Left ventricle myocardium superior (tissue), 1 donor: ENCODE measurements around the gene PDLIM4. TPM values are rescaled to one million over a fixed set of nuclear protein-coding genes. Genes with fewer than 3 reads are reported as not detected.

Experiments
- ATAC-seq: fragments of 200-7000 bp; cut with Tn5 transposase; one replicate; pipeline ENCODE4 v1.9.1; 2020; ENCODE audit warnings: mild to moderate bottlenecking, moderate library complexity
- DNase-seq: peaks from one replicate; pipeline ENCODE4 v3.0.0-alpha.2; 2020
- intact Hi-C: fragments of 100-400 bp; cut with micrococcal nuclease; formaldehyde crosslinking; loops from one replicate; pipeline ENCODE4 v1.11.0; 2022
- total RNA-seq: library from RNA; stranded (reverse); fragmentation: NEBNext Ultra II Directional; extraction: Animal tissue kit (Norgen Biotek cat#: 25700); gene quantifications from one replicate; pipeline ENCODE4 v1.2.1, GENCODE V29; 2021
- donor health status: DM: no; HTN: yes; CAD: no; lungs with severe emphysema.

The PDLIM4 gene
- total RNA-seq, 1 donor from 2014 or later, result 3.8 TPM

- DNase-seq, result no peak
- intact Hi-C loops, result no loop called here
These were observed 14.0 kb upstream of the PDLIM4 start for GRCh38 chr5:132243366-132243977.

DNA sequence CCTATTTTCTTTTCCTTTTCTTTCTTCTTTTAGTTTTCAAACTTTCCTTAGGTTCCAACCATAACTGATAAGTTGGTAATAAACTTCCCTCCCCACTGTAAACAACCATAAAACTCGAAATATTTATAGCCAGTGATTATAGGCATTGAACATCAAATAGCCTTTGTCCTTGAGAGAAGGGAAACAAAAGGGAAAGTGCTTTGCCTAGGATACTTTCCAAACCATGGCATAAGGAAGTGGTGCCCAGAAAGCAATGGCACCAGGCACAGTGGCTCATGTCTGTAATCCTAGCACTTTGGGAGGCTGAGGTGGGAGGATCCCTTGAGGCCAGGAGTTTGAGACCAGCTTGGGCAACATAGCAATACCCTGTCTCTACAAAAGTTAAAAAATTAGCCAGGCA lies 11.9 kb upstream of the PDLIM4 start:
- no peak for ATAC-seq
- intact Hi-C loops, result no loop called here

More at GRCh38 chr5:132243366-132243977, 14.0 kb upstream of the PDLIM4 start:
- ATAC-seq, result no peak

GRCh38 chr5:132246806-132247205 lies 10.7 kb upstream of the PDLIM4 start:
- intact Hi-C loops, result no loop called here
- DNase-seq (no peak), ATAC-seq (no peak)

More for the DNA sequence above, 11.9 kb upstream of the PDLIM4 start:
- no peak for DNase-seq

DNA sequence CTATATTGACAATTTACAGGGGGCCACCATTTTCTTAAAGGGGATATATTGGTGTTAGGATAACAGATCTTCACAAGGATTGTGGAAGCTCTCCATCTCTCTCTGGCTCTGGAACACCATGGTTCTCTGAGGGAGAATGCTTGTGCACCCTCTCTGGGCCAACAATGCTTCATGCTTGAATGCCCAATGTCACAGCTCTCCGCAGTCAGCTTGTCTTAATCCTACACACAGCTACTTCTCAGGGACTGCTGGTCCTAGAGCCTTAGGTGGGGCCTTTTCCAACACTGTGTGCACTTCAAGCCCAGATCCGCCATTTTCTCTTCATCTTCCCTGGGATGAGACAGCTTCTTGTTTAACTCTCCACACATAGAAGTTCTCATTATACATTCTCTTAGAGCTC lies 6.9 kb upstream of the PDLIM4 start:
- DNase-seq (no peak), ATAC-seq (no peak)
- intact Hi-C loops, result no loop called here

DNA sequence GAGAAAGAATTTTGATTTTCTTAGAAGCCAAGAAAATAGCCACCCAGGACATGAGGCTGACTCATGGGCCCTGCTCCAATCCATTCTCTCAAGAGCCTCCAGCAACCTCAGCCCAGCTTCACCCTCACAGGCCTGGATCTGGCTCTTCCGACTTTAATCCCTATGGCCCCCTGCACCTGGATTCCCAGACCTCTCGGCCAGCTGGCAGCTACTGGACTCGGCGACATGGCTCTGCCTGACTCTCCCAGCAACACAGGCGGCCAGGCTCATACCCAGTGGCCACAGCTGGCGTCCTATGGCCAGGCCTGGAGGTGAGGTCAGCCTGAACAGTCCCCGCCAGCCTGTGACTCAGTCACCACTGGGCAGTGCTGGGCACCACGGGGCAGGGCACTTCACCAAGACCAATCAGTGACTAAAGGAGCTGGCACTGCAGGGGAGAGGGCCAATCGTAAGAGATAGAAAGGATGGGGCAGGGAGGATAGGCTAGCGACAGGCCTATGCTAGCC lies 6.2 kb upstream of the PDLIM4 start:
- intact Hi-C loops, result no loop called here
- DNase-seq (no peak), ATAC-seq (no peak)

- intact Hi-C loops, result no loop called here
- no peak for DNase-seq
- no peak for ATAC-seq
These were observed 4.5 kb upstream of the PDLIM4 start for GRCh38 chr5:132253008-132253441.

DNA sequence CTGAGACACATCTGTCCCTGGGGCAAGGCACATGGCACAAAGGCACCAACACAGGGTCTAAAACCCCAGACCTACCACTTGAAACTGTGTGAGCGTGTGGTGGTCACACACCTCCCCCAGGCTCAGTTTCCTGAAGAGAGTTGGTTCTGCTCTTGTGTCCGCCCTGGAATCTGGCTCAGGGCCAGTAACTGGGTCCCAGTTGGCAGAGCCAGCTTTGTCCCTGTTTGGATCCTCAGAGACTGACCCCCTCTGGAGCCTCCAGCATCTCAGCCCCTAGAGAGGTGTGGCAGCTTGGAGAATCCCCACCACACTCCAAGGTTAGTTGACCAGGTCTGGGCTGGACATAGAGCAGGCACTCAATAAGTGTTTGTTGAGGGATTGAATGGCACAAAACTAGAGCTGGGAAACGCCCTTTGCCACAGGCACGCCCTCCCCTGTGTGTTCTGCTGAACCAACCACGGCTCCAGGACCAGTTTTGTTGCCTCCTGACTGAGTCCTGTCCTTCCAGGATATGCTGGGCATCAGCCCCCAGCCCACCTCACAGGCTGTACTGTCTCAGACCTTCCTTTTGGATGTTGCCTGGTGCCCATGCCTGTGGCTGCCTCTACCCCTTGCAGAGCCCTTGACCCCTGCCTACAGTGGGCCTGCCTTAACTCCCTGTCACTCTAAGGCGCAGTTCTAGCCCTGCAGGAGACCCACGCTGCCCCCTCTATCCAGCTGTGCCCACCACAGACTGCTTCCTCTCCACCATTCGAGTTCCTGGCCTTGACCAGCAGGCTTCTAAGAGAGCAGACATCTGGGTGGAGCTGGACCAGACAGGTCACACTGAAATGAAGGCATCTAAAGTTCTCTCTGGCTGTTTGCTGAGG lies 3.8 kb upstream of the PDLIM4 start:
- no peak for DNase-seq
- no peak for ATAC-seq
- intact Hi-C loops, result no loop called here

- DNase-seq (peak; percentile 88), ATAC-seq (peak; percentile 80)
- intact Hi-C loops, result no loop called here
These were observed 3.0 kb upstream of the PDLIM4 start for GRCh38 chr5:132254321-132254977.

- DNase-seq (no peak), ATAC-seq (no peak)
- intact Hi-C loops, result no loop called here
These were observed 1.3 kb upstream of the PDLIM4 start for GRCh38 chr5:132256086-132256782.

DNA sequence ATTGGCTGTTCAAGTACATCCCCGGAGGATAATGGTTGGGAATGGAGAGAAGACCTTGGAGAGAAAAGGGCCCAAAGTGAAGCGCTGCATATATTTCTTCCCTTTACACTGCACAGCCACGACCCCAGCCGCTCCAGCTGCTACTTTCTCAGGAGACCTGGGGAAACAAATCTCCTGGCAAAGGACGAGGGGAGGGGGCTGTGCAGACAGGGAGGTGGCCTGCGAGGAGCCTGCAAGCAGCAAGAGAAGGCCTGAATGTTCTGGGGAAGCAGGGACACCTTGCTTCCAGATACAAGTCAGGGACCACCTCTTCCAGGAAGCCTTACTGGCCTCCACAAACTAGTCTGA lies 739 bp upstream of the PDLIM4 start:
- DNase-seq (no peak), ATAC-seq (no peak)
- intact Hi-C loops, result no loop called here

- intact Hi-C loops, result no loop called here
- peak; percentile 10 for ATAC-seq
- DNase-seq, result no peak
These were observed 889 bp downstream of the PDLIM4 start for GRCh38 chr5:132258102-132259068.

- DNase-seq (peak; percentile 81), ATAC-seq (peak; percentile 67)
- intact Hi-C loops, result no loop called here
These were observed 1.8 kb downstream of the PDLIM4 start for GRCh38 chr5:132259069-132259851.

GRCh38 chr5:132260051-132260450 lies 2.6 kb downstream of the PDLIM4 start:
- no peak for ATAC-seq
- intact Hi-C loops, result no loop called here
- DNase-seq, result no peak

DNA sequence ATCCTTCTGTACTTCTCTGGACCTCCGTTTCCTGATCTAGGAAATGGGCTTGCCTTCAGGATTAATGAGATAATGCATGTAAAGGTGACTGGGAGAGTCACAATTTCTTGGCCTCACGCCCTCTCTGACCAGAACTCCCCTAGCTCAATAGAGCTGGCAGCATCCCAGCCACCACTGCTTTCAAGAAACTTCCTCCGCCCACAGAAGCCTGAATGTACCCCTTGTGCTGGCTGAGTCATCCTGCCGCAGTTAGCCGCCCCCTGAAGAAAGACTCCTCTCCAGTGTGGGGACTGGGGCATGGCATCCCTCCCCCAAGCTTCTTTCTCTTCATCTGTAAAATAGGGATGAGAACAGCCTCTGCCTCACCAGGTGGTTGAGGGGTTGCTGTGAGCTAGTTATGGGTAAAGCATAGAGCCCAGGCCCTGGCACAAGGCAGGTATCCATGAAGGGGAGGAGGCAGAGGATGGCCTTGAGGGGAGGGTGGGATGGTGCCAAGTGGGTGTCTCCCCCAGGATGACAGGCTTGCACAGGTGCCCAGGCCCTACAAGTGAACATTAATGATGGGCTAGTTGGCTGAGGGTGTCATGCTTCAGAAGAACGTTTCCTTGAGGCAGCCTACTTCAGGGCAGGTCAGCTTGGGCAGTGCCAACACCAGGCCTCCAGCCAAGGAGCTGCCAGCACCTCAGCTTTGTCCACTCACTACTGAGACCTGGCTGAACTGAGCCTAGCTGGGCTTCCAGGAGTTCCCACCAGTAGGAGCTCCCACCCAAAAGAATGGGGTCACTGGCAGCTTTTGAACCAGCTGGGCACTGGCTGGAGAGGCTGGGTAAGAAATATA lies 3.4 kb downstream of the PDLIM4 start:
- DNase-seq, result peak; percentile 54
- peak; percentile 2 for ATAC-seq
- intact Hi-C loops, result no loop called here

- ATAC-seq (no peak), DNase-seq (no peak)
- intact Hi-C loops, result no loop called here
These were observed 4.7 kb downstream of the PDLIM4 start for GRCh38 chr5:132261881-132262845.
